C4-2B (cell line): Measurements from ENCODE around the gene HOXA13.

Experiments used
- H3K27ac ChIP-seq: fragments of 450-650 bp; 2 replicates; pipeline ENCODE4 v1.5.1; 2017
- CTCF ChIP-seq: fragments of 450-650 bp; conservative IDR thresholded peaks from 2 replicates; pipeline ENCODE4 v1.5.1; 2017; ENCODE audit warnings: mild to moderate bottlenecking
- ZFX ChIP-seq: fragments of 450-650 bp; IDR thresholded peaks from 2 replicates; pipeline ENCODE4 v1.6.1; 2017

Gene HOXA13

GRCh38 chr7:27187475-27188385 is 12.2 kb downstream of the HOXA13 start:
- TF ChIP-seq ZFX: no peak
- no peak for TF ChIP-seq CTCF
- H3K27ac ChIP-seq: no peak overlapping the region

DNA sequence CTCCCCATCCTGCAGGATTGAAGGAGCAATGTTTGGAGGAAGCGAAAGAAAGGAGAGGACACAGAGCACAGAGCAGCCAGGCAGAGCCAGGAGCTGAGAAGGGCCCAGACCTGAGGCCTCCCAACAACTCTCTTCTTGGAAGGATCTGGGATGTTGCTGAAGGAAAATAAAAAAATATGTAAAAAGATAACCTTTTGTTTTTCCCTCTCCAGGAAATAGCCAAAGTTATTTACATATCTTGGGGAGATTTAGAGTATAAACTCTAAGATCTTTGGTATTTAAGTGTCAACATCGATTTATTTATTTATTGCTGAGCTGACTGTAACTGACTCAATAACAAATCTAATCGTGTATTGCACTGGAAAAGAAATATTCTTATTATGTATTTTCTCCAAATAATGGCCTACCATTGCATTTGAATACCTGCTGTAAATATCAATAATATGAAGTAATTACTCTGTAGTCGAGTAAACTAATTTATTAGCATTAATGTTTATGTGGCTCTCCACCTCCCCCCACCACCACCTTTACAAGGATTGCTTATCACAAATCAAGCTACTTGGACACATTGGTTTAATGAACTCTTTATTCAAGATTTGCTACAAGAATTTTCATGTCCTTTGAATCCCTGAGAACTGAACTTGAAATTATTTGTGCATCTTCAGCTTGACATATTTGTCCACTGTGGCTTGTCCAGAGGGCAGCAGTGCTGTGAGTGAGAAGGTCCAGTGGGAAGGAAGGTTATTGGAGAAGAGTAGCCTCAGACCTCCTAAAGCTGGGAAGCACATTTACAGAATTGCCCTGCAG is 13.0 kb downstream of the HOXA13 start:
- TF ChIP-seq CTCF: no peak
- no peak overlapping the region for H3K27ac ChIP-seq

GRCh38 chr7:27185854-27186667 is 13.8 kb downstream of the HOXA13 start:
- H3K27ac ChIP-seq: no peak overlapping the region
- TF ChIP-seq CTCF (no peak), ZFX (no peak)

- peak within 1 kb of the TSS; percentile 79 for H3K27ac ChIP-seq
- TF ChIP-seq CTCF (no peak), ZFX (no peak)
Measured at GRCh38 chr7:27185013-27185853, 14.7 kb downstream of the HOXA13 start, which contains the start of gene HOXA11. Gene HOXA11 (minus strand): TSS chr7:27185232. CDS start chr7:27185144, 88 bp downstream.

GRCh38 chr7:27184337-27185012 is 15.4 kb downstream of the HOXA13 start:
- TF ChIP-seq CTCF: no peak
- TF ChIP-seq ZFX: peak; percentile 73; the same call in 1 of the 2 replicates
- H3K27ac ChIP-seq: peak overlapping the region; percentile 79
